ENCODE measurements around the gene SLC37A3.

DNA sequence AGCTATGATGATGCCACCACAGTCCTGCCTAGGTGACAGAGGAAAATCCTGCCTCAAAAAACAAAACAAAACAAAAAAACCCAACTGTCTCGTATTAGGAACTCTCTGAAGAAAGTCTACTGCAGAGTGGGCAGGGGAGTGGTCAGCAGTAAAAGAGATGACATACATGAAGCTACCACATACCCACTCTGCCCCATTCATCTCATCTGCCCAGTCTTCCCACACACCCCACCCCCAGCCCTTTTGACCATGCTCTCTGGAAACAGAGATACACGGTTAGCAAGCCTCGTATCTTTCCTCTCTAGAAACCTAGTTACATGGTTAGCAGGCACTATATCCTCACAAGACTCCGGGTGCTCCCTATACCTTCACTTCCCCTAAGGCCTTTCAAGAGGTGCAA lies 8.3 kb downstream of the SLC37A3 start:
- TF ChIP-seq, protein P1, sequence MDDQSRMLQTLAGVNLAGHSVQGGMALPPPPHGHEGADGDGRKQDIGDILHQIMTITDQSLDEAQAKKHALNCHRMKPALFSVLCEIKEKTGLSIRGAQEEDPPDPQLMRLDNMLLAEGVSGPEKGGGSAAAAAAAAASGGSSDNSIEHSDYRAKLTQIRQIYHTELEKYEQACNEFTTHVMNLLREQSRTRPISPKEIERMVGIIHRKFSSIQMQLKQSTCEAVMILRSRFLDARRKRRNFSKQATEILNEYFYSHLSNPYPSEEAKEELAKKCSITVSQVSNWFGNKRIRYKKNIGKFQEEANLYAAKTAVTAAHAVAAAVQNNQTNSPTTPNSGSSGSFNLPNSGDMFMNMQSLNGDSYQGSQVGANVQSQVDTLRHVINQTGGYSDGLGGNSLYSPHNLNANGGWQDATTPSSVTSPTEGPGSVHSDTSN (CRISPR knock-in tag; IDR thresholded peaks at IDR 0.05; ENCODE audit: borderline replicate concordance) = no peak
- no peak for TF ChIP-seq ETV5 (CRISPR knock-in tag; IDR thresholded peaks at IDR 0.05; ENCODE audit: borderline replicate concordance)
- no peak for TF ChIP-seq ZNF549 (CRISPR knock-in tag; IDR thresholded peaks at IDR 0.05)
- no peak for TF ChIP-seq SP1 (IDR thresholded peaks at IDR 0.05)
- TF ChIP-seq SP1 (CRISPR knock-in tag; IDR thresholded peaks at IDR 0.05) = no peak
- TF ChIP-seq, protein P2, sequence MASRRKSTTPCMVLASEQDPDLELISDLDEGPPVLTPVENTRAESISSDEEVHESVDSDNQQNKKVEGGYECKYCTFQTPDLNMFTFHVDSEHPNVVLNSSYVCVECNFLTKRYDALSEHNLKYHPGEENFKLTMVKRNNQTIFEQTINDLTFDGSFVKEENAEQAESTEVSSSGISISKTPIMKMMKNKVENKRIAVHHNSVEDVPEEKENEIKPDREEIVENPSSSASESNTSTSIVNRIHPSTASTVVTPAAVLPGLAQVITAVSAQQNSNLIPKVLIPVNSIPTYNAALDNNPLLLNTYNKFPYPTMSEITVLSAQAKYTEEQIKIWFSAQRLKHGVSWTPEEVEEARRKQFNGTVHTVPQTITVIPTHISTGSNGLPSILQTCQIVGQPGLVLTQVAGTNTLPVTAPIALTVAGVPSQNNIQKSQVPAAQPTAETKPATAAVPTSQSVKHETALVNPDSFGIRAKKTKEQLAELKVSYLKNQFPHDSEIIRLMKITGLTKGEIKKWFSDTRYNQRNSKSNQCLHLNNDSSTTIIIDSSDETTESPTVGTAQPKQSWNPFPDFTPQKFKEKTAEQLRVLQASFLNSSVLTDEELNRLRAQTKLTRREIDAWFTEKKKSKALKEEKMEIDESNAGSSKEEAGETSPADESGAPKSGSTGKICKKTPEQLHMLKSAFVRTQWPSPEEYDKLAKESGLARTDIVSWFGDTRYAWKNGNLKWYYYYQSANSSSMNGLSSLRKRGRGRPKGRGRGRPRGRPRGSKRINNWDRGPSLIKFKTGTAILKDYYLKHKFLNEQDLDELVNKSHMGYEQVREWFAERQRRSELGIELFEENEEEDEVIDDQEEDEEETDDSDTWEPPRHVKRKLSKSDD (CRISPR knock-in tag; IDR thresholded peaks at IDR 0.05; ENCODE audit: low read depth) = no peak
- TF ChIP-seq TEAD3 (CRISPR knock-in tag; optimal IDR thresholded peaks at IDR 0.05; ENCODE audit: borderline replicate concordance) = no peak
- TF ChIP-seq ZNF562 (CRISPR knock-in tag; IDR thresholded peaks at IDR 0.05; ENCODE audit: borderline replicate concordance) = no peak

Data from HepG2 (cell line).